Iris pigment epithelial cell (primary cell): Measurements from ENCODE around the gene NDUFB6.
"Not testable (repeated sequence)": the region's sequence is repeated elsewhere in the genome, so short reads cannot be mapped to it uniquely, and the experiment has no call there.

ENCODE experiments used
- DNase-seq: peaks from one replicate; pipeline ENCODE4 v3.0.0-alpha.2; 2011; ENCODE audit warnings: low read depth

NDUFB6 gene

GRCh38 chr9:32572900-32573523 is at the start of gene NDUFB6:
Gene NDUFB6, minus strand, starts transcription at chr9:32573159. Its CDS starts 99 bp downstream, at chr9:32573060.
- peak; percentile 95 for DNase-seq

GRCh38 chr9:32618261-32618660 is 45.3 kb upstream of the NDUFB6 start:
- DNase-seq: no peak

GRCh38 chr9:32606811-32607210 is 33.9 kb upstream of the NDUFB6 start:
- DNase-seq: no peak

GRCh38 chr9:32603914-32604852 is 31.2 kb upstream of the NDUFB6 start:
- peak; percentile 54 for DNase-seq

- DNase-seq: not testable (repeated sequence)
Observed at GRCh38 chr9:32599021-32599420, 26.1 kb upstream of the NDUFB6 start.

- DNase-seq: no peak
Observed at GRCh38 chr9:32596936-32597335, 24.0 kb upstream of the NDUFB6 start.

- DNase-seq: no peak
Observed at GRCh38 chr9:32596096-32596865, 23.3 kb upstream of the NDUFB6 start.

- peak; percentile 15 for DNase-seq
Observed at GRCh38 chr9:32590898-32591297, 17.9 kb upstream of the NDUFB6 start.

- no peak for DNase-seq
Observed at GRCh38 chr9:32590476-32590875, 17.5 kb upstream of the NDUFB6 start.

GRCh38 chr9:32589083-32589723 is 16.2 kb upstream of the NDUFB6 start:
- DNase-seq: peak; percentile 65

- DNase-seq: peak; percentile 17
Observed at GRCh38 chr9:32587901-32588300, 14.9 kb upstream of the NDUFB6 start.

- DNase-seq: peak; percentile 12
Observed at GRCh38 chr9:32584784-32585183, 11.8 kb upstream of the NDUFB6 start.

- peak; percentile 72 for DNase-seq
Observed at GRCh38 chr9:32581512-32582143, 8.7 kb upstream of the NDUFB6 start.

GRCh38 chr9:32580631-32581300 is 7.8 kb upstream of the NDUFB6 start:
- peak; percentile 6 for DNase-seq

- DNase-seq: peak; percentile 52
Observed at GRCh38 chr9:32579706-32580331, 6.9 kb upstream of the NDUFB6 start.

- DNase-seq: no peak
Observed at GRCh38 chr9:32578976-32579375, 6.0 kb upstream of the NDUFB6 start.

- DNase-seq: no peak
Observed at GRCh38 chr9:32577316-32577715, 4.4 kb upstream of the NDUFB6 start.

- DNase-seq: no peak
Observed at GRCh38 chr9:32574858-32575257, 1.9 kb upstream of the NDUFB6 start.

GRCh38 chr9:32573821-32574220 is 862 bp upstream of the NDUFB6 start:
- no peak for DNase-seq
